Skeletal muscle cell (primary cell): ENCODE data around the gene MRPS21.

Experiments used
- DNase-seq: peaks from one replicate; pipeline ENCODE4 v3.0.0-alpha.2; 2010; ENCODE audit warnings: low read depth
- H3K4me3 ChIP-seq: 2 replicates; pipeline ENCODE4 v1.5.1; 2011; ENCODE audit warnings: low read depth, mild to moderate bottlenecking, control low read depth, low read length, moderate library complexity

The MRPS21 gene

GRCh38 chr1:150293433-150294253 is at the start of gene MRPS21:
TSS of gene MRPS21 (plus strand) at chr1:150293861. CDS start at chr1:150294367, 506 bp downstream.
- peak within 1 kb of the TSS; percentile 98 for H3K4me3 ChIP-seq
- peak; percentile 59 for DNase-seq

- H3K4me3 ChIP-seq = no peak overlapping the region
- DNase-seq = no peak
Observed at GRCh38 chr1:150249936-150250335, 43.7 kb upstream of the MRPS21 start.

- DNase-seq = no peak
Observed at GRCh38 chr1:150256198-150256553, 37.5 kb upstream of the MRPS21 start.

GRCh38 chr1:150256554-150257341 is 36.9 kb upstream of the MRPS21 start:
- H3K4me3 ChIP-seq = no peak overlapping the region
- no peak for DNase-seq

More at GRCh38 chr1:150256198-150256553, 37.5 kb upstream of the MRPS21 start:
- H3K4me3 ChIP-seq = no peak overlapping the region

GRCh38 chr1:150257624-150258585 is 35.8 kb upstream of the MRPS21 start, which contains the start of gene CA14:
TSS of gene CA14 (plus strand) at chr1:150257774. CDS start at chr1:150258129, 355 bp downstream.
- DNase-seq = no peak
- H3K4me3 ChIP-seq = no peak within 1 kb of the TSS

GRCh38 chr1:150259217-150259616 is 34.4 kb upstream of the MRPS21 start:
- DNase-seq = no peak
- H3K4me3 ChIP-seq = no peak overlapping the region

- no peak for DNase-seq
- no peak overlapping the region for H3K4me3 ChIP-seq
Observed at GRCh38 chr1:150259758-150260669, 33.6 kb upstream of the MRPS21 start.

- H3K4me3 ChIP-seq = no peak overlapping the region
- DNase-seq = no peak
Observed at GRCh38 chr1:150261367-150261766, 32.3 kb upstream of the MRPS21 start.

- no peak overlapping the region for H3K4me3 ChIP-seq
- DNase-seq = no peak
Observed at GRCh38 chr1:150262388-150263320, 31.0 kb upstream of the MRPS21 start.

GRCh38 chr1:150263549-150263948 is 30.1 kb upstream of the MRPS21 start:
- no peak for DNase-seq

GRCh38 chr1:150267896-150268295 is 25.8 kb upstream of the MRPS21 start:
- DNase-seq = no peak
- H3K4me3 ChIP-seq = peak overlapping the region; percentile 98

More at GRCh38 chr1:150263549-150263948, 30.1 kb upstream of the MRPS21 start:
- no peak overlapping the region for H3K4me3 ChIP-seq

GRCh38 chr1:150268340-150268704 is 25.3 kb upstream of the MRPS21 start:
- H3K4me3 ChIP-seq = peak overlapping the region; percentile 98
- DNase-seq = no peak

- peak within 1 kb of the TSS; percentile 98 for H3K4me3 ChIP-seq
- DNase-seq = peak; percentile 91
Observed at GRCh38 chr1:150268705-150269403, 24.8 kb upstream of the MRPS21 start, which contains the start of gene APH1A. TSS of gene APH1A (minus strand) at chr1:150269016. CDS start at chr1:150268810, 206 bp downstream.

- H3K4me3 ChIP-seq = peak overlapping the region; percentile 98
- no peak for DNase-seq
Observed at GRCh38 chr1:150269451-150269850, 24.2 kb upstream of the MRPS21 start.

GRCh38 chr1:150271291-150271959 is 22.2 kb upstream of the MRPS21 start:
- DNase-seq = no peak

GRCh38 chr1:150273311-150273710 is 20.4 kb upstream of the MRPS21 start:
- peak overlapping the region; percentile 45 for H3K4me3 ChIP-seq
- no peak for DNase-seq

More at GRCh38 chr1:150271291-150271959, 22.2 kb upstream of the MRPS21 start:
- H3K4me3 ChIP-seq = no peak overlapping the region
